ENCODE results near the gene PLA2G6.

PLA2G6 gene

DNA sequence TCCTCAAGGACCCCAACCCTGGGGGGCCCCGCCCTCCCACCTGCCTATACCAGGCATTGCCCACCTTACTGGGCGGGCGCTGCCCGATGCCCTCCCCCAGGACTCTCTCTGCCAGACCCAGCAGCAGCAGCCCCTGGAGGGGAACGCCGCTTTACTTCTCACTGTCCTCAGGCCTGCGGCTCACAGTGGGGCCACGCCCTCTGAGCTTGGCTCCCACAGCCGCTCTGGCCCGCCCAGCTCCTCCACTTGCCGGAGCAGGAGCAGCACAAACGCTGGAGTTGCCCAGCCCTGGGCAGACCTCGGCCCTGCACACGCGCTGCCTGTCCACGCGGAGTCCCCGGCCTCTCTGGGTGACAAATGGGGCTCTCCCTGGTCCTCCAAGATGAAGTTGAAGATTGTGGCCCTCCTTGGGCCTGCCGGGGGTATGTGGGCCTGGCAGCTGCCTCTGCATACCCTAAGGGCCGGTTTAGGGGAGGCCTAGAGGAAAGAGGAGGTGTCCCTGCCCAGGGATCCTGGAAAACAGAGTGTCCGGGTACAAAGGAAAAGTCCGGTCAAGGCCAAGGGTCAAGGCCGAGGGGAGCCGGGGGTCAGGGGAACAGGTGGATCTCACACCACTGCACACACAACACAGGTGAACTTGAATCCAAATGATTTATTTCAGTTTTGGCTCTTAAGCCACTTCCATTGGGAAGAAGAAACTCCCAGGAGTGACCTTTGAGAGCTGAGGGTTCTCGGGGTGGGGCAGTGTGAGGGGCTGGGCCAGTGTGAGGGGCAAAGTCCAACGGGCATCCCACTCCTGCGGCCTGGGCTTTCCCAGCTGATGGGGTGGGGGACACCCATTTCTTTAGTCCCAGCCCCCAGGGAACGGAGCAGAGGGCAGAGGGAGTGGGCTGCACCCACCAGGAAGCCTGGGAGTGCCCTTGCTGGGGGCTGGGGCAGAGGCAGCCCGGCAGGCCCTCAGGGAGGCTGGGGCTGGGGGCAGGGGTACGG lies 70.5 kb downstream of the PLA2G6 start:
- DNase-seq (ENCODE audit: low read depth, low spot score) = no peak

DNA sequence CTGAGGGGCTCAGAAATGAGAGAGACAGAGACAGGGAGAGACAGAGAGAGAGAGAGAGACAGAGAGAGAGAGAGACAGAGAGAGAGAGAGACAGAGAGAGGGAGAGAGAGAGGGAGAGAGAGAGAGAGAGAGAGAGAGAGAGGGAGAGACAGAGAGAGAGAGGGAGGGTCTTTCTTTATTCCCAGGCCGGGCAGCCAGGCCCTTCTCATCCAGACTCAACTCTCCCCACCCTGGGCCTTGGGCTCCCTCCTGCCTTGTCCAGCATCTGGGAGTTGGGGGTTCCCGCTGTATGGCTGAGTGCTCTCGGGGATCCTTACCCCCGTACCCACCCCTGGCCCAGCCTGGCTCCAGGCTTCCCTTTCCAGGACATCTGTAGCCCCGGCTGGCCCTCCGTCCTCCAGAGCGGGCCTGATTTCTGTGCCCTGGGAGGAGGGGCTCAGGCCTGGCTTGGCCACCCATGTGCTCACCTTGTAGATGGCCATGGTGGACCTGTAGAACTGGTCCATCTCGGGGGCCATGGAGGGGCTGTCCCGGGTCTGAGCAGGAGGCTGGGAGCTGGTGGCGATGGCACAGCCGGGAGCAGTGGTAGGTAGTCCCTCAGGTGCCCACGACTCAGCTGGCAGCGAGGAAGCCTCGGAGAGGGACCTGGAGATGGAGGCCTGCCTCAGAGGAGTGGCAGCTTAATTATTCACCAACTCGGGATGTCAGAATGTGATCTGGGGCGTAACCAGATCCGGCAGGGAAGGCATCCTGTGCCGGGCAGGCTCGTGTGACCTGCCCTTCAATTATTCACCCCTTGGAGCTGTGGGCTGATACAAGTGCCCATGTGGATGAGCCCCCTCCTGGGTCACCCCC lies 71.4 kb downstream of the PLA2G6 start, which contains the start of gene BAIAP2L2:
Gene BAIAP2L2, minus strand, starts transcription at position 677 of the 855 bp plus-strand sequence. Its CDS starts 159 bp downstream, at position 518.
- DNase-seq (ENCODE audit: low read depth, low spot score) = no peak

DNA sequence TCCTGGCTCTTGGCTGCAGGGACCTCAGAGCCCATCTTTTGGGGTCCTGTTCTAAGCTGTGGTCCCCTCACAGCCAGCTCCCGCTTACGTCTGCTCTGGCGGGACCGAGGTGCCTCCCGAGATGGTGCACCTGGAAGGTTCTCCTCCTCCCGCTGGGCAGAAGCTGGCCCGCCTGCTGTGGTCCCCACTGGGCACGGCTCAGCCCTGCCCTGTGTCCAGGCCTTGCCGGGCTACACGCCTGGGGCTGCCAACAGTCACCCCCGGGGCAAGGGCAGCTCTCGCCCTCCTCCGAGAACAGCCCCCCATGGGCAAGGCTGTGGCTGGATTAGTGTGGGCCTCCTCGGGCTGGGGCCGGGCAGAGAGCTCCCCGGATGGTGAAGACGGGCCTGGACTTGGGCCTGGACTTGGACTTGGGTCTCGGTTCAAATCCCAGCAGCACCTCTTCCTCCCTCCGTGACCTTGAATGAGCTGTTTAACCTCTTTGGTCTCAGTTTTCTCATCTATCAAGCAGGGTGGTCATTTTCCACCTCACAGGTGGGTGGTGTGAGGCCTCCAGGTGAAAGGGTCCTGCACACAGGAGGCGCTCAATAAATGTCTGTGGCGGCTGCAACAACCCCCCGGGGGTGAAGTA lies 72.1 kb downstream of the PLA2G6 start:
- DNase-seq (ENCODE audit: low read depth, low spot score) = no peak

DNA sequence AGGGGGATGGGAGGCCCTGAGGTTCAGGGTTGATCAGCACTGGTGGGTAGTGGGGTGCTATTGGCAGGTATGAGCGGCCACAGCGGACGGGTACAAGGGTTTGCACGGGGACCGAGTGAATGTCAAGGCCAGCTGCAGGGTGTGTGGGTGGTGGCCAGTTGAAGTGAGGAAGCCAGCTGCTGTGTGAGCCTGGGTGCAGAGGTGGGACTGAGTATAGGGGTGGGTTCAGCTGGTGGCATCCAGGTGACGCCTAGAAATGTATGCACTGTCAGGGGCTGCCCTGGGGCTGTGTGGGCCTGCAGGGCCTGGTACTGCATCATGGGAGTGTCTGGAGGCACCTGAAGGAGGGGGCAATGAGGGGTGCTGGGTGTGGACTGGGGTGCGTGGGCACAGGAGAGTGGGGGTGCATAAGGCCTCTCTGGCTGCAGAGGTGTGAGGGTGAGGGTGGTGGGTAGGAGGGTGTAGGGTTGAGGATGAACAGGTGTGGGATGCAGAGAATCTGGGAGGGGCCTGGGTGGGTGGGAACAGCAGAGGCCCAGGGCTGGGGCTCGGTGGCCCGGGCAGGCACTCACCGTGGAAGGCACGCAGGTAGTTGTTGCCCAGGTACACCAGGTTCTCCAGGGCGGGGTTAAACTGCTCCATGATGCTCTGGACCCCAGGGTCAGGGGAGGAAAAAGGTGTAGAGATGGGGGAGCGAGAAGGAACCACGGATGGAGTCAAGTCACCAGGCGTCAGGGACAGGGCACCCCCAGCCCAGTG lies 72.9 kb downstream of the PLA2G6 start:
- DNase-seq (ENCODE audit: low read depth, low spot score) = no peak

DNA sequence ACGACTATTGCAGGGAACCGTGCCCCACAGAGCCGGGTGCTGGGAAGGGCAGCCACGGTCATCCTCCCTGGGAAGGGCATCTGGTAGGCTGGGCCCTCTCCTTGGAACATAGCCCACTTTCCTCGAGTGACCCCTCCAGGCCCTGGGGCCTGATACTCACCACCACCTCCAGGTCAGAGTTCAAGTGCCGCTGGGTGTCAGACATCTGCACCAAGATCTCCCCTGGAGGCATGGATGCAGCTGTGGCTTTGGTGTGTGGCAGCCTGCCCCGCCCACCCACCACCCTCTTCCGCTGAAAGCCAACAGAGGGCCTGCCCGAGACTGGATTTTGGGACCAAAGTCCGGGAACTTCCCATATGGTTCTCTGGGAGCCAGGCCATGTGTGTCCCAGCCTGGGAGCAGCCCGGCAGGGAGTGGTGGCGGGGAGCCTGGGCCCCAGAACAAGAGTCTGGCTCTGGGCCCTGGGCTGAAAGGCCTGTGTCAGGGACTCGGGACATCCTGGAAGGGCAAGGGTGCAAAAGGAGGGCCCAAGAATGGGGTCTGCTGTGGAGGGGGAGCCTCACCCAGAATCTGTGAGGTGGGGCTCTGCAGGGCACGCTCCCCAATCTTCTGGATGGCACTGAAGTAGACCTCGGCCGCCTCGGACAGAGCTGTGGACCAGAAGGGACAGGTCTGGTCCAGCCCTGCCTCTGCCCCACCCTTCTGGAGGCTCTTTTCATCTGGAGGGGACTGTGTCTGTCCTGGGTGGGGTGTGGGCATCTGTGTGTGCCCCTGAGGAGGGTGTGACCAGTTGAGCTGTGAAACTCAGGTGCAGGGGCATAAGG lies 73.7 kb downstream of the PLA2G6 start:
- DNase-seq (ENCODE audit: low read depth, low spot score) = no peak

DNA sequence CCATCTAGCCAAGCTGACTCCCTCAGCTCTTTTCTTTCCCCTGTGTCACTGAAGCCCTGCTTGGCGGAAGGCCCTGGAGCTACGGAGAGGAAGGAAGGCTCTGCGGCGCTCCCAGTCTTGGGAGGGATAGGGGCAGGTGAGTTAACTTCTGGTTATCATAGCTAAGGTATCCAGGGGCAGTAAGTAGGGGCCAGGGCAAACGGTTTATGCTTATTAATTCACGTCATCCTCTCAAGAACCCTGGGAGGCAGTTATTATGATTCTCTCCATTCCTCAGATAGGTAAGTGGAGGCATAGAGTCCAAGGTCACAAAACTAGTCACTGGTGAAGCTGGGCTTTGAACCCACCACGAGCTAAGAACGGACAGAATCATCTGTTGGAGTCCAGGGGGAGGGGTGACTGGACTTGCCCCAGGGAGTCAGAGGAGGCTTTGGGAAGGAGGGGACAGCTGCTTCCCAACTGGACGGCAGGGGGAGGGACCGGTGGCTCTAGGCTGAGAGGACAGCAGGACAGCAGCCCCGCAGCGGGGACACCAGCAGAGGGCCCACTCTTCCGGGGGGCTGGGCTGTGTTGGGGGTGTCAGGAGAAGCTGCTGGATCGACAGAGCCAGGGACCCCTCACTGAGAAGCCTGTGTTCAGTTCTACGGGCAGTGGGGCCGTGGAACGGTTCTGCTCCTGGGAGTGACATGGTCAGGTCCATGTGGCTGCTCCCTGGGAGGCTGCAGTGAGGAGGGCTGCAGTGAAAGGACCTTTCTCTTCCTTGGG lies 74.6 kb downstream of the PLA2G6 start:
- DNase-seq (ENCODE audit: low read depth, low spot score) = no peak

DNA sequence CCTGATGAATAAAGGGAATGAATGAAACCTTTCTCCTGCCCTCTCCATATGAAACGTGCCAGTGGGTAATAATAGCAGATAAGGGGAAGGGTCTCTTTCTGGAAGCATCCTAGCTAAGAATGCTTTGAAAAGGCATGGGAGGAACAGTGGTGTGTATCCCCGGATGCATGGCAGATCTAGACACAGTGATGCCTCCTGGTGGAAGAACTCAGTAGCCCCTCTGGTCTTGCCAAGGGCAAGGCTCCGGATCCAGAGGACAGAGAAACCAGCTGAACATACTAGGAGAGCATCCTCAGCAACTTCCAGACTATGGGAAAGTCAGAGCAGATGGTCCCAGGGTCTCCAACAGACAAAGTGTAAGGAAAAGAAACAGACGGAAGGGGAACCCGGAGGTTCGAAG lies 77.5 kb downstream of the PLA2G6 start:
- no peak for DNase-seq (ENCODE audit: low read depth, low spot score)

DNA sequence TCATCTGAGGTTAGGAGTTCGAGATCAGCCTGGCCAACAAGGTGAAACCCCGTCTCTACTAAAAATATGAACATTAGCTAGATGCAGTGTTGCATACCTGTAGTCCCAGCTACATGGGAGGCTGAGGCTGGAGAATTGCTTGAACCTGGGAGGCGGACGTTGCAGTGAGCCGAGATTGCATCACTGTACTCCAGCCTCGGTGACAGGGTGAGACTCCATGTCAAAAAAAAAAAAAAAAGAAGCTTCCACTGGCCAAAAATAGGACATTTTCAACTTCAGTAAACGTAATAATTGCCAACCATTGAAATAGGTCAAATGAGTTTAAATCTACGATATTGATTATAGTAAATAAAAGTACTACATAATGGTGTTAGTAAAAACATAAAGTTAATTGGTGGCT lies 78.0 kb downstream of the PLA2G6 start:
- DNase-seq (ENCODE audit: low read depth, low spot score) = no peak

DNA sequence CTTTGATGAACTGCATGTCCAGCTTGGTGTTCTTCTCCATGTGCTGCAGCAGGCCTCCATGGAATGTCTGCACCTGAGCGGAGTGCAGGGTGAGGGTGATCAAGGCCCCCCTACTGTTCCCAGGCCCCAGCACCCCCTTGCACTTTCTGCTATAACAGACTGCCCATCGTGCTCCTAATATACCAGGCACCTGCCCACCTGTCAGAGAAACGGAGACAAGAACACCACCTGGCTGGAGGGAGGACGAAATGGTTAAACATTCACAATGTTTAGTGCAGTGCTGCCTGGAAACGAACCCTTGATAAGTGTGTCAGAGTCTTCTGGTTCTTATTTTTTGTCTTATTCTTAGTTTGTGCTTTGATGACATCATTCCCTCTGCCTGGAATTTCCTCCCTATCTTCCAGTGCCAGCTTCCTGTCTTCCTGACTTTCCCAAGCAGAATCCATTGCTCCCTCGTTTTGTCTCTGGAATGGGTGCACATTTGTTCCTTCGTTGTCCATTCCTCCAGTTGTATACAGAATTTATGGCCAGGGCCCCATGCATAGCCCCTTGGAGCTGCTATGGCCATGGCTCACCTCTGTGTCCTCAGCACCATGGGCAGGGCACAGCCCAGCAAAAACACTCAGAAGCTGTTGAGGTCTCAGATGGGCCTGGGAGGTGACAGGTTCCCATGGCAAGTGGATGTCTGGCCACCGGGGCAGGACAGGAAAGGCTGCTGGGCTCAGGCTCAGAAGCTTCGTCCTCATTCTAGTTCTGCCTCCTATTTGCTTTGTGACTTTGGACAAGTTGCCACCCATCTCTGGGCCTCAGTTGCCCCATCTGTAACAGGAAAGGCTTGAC lies 83.0 kb downstream of the PLA2G6 start:
- DNase-seq (ENCODE audit: low read depth, low spot score) = no peak

DNA sequence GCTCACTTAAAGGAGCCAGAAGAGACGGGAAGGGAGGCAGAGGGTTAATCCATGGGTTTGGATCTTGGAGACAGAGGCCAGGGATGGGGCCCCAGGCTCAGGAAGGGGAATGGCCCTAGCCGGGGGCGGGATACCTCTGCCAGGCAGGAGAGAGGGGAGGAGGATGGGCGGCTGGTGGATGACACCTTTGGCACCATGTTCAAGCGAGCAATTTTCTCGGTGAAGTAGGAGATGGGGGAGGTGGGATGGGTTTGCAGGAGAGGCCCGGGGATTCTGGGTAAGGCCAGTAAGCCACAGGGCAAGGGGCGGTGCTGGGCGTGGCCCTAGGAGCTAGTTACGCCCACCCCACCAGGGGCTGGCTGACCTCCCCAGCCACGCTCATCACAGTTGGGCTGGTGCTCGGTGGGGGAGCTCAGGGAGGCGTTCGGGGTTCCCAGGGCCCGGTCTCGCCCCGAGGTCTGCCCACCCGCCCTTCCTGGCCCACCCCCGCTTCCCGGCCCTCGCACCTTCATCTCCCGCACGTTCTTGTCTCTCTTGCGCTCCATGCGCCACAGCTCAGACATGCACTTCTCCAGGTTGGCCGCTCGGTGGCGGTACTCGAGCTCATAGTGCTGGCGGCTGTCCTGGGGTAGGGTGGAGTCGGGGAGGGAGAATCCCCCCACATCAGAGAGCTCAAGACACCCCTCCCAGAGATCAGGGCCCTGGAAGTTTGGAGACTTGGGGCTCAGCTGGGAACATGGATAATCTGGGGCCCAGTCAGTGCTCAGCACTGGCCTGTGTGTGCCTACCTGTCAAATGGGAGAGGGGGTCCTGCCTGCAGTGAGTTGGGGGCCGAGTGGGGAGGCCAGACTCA lies 83.8 kb downstream of the PLA2G6 start:
- DNase-seq (ENCODE audit: low read depth, low spot score) = no peak

DNA sequence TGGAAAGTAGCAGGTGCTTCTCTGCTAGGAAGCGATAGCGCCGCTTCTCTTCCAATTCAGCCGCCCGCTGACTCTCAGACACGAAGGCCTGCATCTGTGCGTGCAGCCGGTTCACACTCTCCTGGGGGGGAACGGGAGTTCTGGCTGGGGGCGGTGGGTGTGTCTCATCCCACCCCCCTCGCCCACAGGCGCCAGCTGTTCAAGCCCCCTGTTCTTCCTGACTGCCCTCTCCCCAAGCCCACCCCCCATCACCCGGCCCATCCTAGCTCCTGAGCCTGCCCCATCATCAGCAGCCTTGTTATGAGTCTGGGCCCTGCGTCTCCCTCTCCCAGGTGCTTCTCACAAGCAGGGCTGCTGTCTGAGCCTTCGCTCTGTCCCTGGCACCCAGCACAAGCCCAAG lies 84.6 kb downstream of the PLA2G6 start:
- no peak for DNase-seq (ENCODE audit: low read depth, low spot score)

DNA sequence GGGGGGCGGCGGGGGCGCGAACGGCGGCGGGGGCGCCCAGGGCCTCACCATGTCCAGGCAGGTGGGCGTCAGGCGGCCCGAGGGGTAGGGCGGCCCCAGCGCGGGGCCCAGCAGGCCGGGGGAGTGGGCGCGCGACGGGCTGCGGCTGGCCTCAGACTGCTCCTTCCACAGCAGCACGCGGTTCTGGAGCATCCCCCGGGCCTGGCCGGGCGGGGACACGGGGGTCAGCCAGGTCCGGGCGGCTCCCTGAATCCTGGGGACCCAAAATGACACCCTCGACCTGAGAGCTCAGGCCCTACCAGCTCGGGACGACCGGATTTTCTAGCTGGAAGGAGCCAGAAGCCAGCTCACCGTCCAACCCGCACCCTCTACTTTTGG lies 92.2 kb downstream of the PLA2G6 start:
- DNase-seq (ENCODE audit: low read depth, low spot score) = no peak

DNA sequence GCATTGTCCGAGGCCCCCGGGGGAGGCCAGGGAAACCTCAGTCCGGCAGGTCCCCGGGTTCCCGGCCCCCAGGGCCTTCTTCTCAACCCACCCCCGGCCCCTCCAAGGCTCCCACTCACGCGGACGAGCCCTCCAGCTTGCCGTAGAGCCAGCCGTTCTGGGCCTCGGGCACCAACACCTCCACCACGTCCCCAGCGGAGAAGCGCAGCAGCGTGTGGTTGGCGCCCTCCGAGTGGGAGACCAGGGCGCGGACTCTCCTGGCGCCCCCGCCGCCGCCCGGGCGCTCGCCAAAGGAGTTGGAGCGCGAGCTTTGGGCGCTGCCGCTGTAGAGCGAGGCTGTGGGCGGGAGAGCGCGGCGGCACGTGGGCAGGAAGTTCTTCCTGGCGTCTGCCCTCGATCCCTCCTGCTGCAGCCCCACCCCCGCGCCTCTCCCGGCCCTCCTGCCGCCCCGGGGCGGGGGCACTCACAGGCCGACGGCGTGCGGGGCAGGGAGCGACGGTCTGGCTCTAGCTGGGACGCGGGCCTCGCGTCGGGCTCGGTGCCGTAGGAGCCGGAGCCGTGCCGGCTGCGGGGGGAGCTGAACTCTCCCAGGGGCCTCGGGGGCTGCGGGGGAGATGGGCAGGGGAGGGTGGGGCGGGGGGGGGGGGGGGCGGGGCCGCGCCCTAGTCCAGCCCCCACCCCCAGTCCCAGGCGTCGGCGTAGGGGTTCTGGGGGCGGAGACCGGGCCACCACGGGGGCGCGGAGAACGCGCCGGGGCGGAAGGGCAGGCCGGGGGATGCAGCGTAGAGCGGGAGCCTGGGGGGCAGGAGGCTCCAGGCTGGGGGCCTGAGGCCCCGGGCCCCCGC lies 92.8 kb downstream of the PLA2G6 start:
- no peak for DNase-seq (ENCODE audit: low read depth, low spot score)

DNA sequence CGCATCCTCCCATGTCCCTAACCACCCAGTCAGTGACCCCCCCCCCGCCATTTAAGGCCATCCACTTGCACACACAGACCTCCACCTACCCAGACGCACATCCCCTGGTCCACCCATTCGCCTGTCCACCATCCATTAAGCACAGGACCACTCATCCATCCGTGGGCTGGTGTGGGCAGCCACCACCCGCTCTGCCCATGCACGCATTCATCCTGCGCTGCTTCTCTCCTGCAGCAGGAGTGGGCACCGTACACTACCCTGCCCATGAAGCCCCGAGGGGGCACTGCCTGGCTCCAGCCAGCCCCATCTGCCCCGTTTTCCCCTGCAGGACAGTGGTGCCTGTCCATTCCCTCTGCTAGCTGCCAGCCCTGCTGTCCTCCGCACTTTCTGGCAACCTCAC lies 93.8 kb downstream of the PLA2G6 start:
- no peak for DNase-seq (ENCODE audit: low read depth, low spot score)

DNA sequence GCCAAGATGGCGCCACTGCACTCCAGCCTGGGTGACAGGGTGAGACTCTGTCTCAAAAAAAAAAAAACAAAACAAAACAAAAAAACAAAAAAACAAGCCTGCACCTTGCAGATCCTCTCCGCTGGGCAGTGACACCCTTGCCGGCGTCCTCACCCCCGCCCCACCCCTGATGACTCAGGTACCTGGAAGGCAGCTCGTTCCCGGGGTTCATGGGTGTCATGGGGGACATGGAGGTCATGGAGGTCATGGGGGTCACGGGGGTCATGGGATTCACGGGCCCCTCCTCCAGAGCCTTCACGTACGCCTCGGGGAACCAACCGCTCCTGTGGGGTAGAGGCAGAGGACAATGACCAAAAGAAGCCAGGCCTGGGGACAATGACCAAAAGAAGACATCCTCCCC lies 94.7 kb downstream of the PLA2G6 start:
- no peak for DNase-seq (ENCODE audit: low read depth, low spot score)

DNA sequence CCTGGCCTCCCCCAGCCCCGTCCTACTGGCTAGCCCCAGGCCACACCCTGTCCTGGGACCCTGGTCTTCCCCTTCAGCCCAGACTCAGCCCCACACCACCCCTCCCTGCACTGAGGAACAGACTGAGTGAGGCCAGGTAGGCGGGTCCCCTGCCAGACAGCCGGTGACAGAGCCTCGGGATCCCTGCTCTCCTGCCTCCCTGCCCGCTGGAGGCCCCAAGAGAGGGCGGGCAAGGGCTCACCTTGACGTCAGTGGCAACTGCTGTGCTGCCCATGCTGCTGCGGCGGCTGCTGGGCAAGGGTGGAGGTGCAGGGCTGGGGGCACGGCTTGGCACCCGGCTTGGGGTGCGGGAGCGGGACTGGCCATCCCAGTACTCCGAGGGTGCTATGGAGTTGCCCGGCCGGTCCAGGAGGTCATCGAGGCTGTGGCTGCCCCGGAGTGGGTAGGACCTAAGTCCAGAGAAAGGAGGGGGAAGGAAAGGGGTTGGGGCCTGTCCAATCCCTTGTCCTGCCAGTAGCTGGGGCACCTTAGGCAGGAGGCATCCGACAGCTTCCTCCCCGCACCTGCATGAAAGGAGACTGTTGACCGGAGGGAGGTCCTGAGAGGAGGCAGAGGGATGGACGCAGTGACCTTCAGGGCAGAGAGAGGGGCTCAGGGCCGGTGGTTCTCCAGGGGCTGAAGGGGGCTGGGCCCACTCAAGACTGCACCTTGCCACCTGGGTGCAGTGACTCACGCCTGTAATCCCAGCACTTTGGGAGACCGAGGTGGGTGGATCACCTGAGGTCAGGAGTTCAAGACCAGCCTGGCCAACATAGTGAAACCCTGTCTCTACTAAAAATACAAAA lies 95.4 kb downstream of the PLA2G6 start:
- DNase-seq (ENCODE audit: low read depth, low spot score) = no peak
